GM12878 (cell line): ENCODE measurements around the gene CFAP52. TPM values are rescaled to one million over a fixed set of nuclear protein-coding genes. Genes with fewer than 3 reads are reported as not detected.

ENCODE experiments used
- ATAC-seq: fragments of 200-7000 bp; cut with Tn5 transposase; 3 replicates; pipeline ENCODE4 v1.9.1; 2020; ENCODE audit warnings: mild to moderate bottlenecking, moderate library complexity
- BruUV-seq: library from RNA; stranded (reverse); fragments of 400-500 nt; replicated peaks from 2 replicates; lab custom pipeline; 2021; lab: Mats Ljungman, UMichigan
- CTCF ChIA-PET: fragments of 300-600 bp; sonication (Branson Sonifier 250); formaldehyde crosslinking; extraction: SDS; loops from one replicate; lab custom pipeline; 2021; ENCODE audit warnings: inconsistent platforms; lab: Yijun Ruan, JAX
- POLR2A ChIA-PET: fragments of 350-600 bp; formaldehyde crosslinking; extraction: SDS; loops from one replicate; lab custom pipeline; 2021; ENCODE audit warnings: inconsistent platforms; lab: Charles Lee
- RAD21 ChIA-PET: fragments of 300-600 bp; sonication (Branson Sonifier 250); formaldehyde crosslinking; loops from one replicate; lab custom pipeline; 2023; ENCODE audit warnings: antibody characterized with exemption; ENCODE audit not compliant: unreplicated experiment; lab: Charles Lee
- SMC1A ChIA-PET: fragments of 300-600 bp; sonication (Branson Sonifier 250); formaldehyde crosslinking; loops from one replicate; lab custom pipeline; 2023; ENCODE audit not compliant: unreplicated experiment, uncharacterized antibody; lab: Charles Lee
- DNase-seq: peaks from one replicate; pipeline ENCODE4 v3.0.0-alpha.2; 2011; ENCODE audit warnings: low read depth, low spot score
- FAIRE-seq: peaks from 3 replicates; lab custom pipeline; 2011; peaks lifted over from hg19 to GRCh38; lab: Jason Lieb, UNC
- H2AFZ ChIP-seq: 2 replicates; pipeline ENCODE4 v1.6.0; 2011; ENCODE audit warnings: low read depth, low read length, control low read depth; ENCODE audit not compliant: control insufficient read depth
- H3K27ac ChIP-seq: 2 replicates; pipeline ENCODE4 v1.5.1; 2011; ENCODE audit warnings: control low read depth; ENCODE audit not compliant: control insufficient read depth, insufficient read depth
- H3K27me3 ChIP-seq, 2 experiments: replicated peaks in 1 of 2; 2 replicates each; pipeline versions ENCODE4 v1.6.0 to v1.6.1; 2011; ENCODE audit warnings: low read length in 1 of 2; ENCODE audit not compliant: control insufficient read depth in 2 of 2, insufficient read depth in 2 of 2
- H3K36me3 ChIP-seq, 2 experiments: 2 replicates each; pipeline ENCODE4 v1.5.1; 2011; ENCODE audit warnings: low read length in 1 of 2; ENCODE audit not compliant: control insufficient read depth in 2 of 2, insufficient read depth in 2 of 2
- H3K4me1 ChIP-seq: 2 replicates; pipeline ENCODE4 v1.6.1; 2011; ENCODE audit warnings: mild to moderate bottlenecking, low read length, moderate library complexity, mixed read lengths; ENCODE audit not compliant: control insufficient read depth, insufficient read depth
- H3K4me2 ChIP-seq: 2 replicates; pipeline ENCODE4 v1.6.0; 2011; ENCODE audit warnings: control low read depth; ENCODE audit not compliant: control insufficient read depth, insufficient read depth
- H3K4me3 ChIP-seq: fragments of 200-600 bp; sonication (generic); 2 replicates; pipeline ENCODE4 v1.5.1; 2016
- H3K79me2 ChIP-seq: 2 replicates; pipeline ENCODE4 v1.6.0; 2011; ENCODE audit warnings: low read length; ENCODE audit not compliant: control insufficient read depth, insufficient read depth
- H3K9ac ChIP-seq: 2 replicates; pipeline ENCODE4 v1.8.0; 2011; ENCODE audit warnings: low read length, control low read depth, mixed read lengths; ENCODE audit not compliant: control insufficient read depth, insufficient read depth
- H3K9me3 ChIP-seq: replicated peaks from 3 replicates; pipeline ENCODE4 v1.5.1; 2011; ENCODE audit warnings: mild to moderate bottlenecking, low read length; ENCODE audit not compliant: control insufficient read depth, insufficient read depth
- H4K20me1 ChIP-seq: 2 replicates; pipeline ENCODE4 v1.6.0; 2011; ENCODE audit not compliant: control insufficient read depth, insufficient read depth
- CBFB ChIP-seq: IDR thresholded peaks from 2 replicates; pipeline ENCODE4 v1.6.1; 2016; ENCODE audit warnings: antibody characterized with exemption, low read depth
- KLF5 ChIP-seq: fragments of 450-650 bp; IDR thresholded peaks from 2 replicates; pipeline ENCODE4 v1.6.1; 2014; ENCODE audit warnings: mild to moderate bottlenecking; ENCODE audit not compliant: partially characterized antibody
- MEF2B ChIP-seq: fragments of 450-650 bp; IDR thresholded peaks from 2 replicates; pipeline ENCODE4 v1.6.1; 2018; ENCODE audit warnings: mild to moderate bottlenecking, moderate library complexity; ENCODE audit not compliant: partially characterized antibody, poor library complexity, severe bottlenecking
- MXI1 ChIP-seq: fragments of 150-350 bp; IDR thresholded peaks from 2 replicates; pipeline ENCODE4 v1.6.1; 2011; ENCODE audit warnings: low read depth, mild to moderate bottlenecking, inconsistent platforms, low read length, improper control_type of control experiment
- PRDM15 ChIP-seq: fragments of 450-650 bp; formaldehyde crosslinking; IDR thresholded peaks from 2 replicates; pipeline ENCODE4 v1.4.0; 2020; ENCODE audit warnings: mild to moderate bottlenecking, moderate library complexity
- RAD21 ChIP-seq: IDR thresholded peaks from 2 replicates; pipeline ENCODE4 v1.6.1; 2011; ENCODE audit warnings: mild to moderate bottlenecking, low read depth, low read length, moderate library complexity; ENCODE audit not compliant: insufficient read depth
- RBBP5 ChIP-seq: fragments of 200-600 bp; sonication (generic); conservative IDR thresholded peaks from 2 replicates; pipeline ENCODE4 v1.6.1; 2016
- STAT3 ChIP-seq: IDR thresholded peaks from 2 replicates; pipeline ENCODE4 v1.6.1; 2011; ENCODE audit warnings: low read depth, low read length, improper control_type of control experiment
- WGBS: methylation state at CpG from one replicate; pipeline ENCODE4 v1.1.6; 2016; ENCODE audit warnings: low lambda C conversion rate; ENCODE audit not compliant: insufficient replicate concordance, insufficient coverage; ENCODE audit errors: missing lambda C conversion rate; 5-methylcytosine and 5-hydroxymethylcytosine counted together
- in situ Hi-C: fragments of 300-500 bp; cut with MboI; formaldehyde crosslinking; loops from 9 replicates; pipeline ENCODE4 v1.14.3; 2018; ENCODE audit warnings: mixed read lengths
- intact Hi-C: fragments of 100-400 bp; cut with micrococcal nuclease; formaldehyde crosslinking; loops from one replicate; pipeline ENCODE4 v1.14.2; 2022; ENCODE audit not compliant: unreplicated experiment
- polyA plus RNA-seq, 11 experiments: library from polyadenylated mRNA; depleted of rRNA in 4 of 11; unstranded in 6 of 11; stranded (reverse) in 5 of 11; fragments of >200 nt; fragmentation: Nextera tagmentation in 4 of 11; fragmentation: Illumina TruSeq in 1 of 11; extraction: Ambion mirVana in 4 of 11; extraction: Trizol in 1 of 11; gene quantifications; 1 replicate in 1 of 11; 2 replicates in 10 of 11; pipeline versions ENCODE4 v1.2.1 to v1.2.3, GENCODE V29; 2011 to 2016; ENCODE audit warnings: inconsistent platforms in 2 of 11, missing spikeins in 2 of 11, low read depth in 1 of 11
- total RNA-seq, 4 experiments: library from RNA; depleted of rRNA in 3 of 4; stranded (reverse); fragments of >200 nt in 3 of 4; fragmentation: Illumina TruSeq in 1 of 4; extraction: Trizol in 1 of 4; gene quantifications; 2 replicates each; pipeline versions ENCODE4 v1.2.1 to v1.2.3, GENCODE V29; 2013 to 2021
- TF ChIP-seq, protein P1 (sequence below): fragments of 450-650 bp; IDR thresholded peaks from 2 replicates; pipeline ENCODE4 v1.6.1; 2017; ENCODE audit warnings: borderline replicate concordance
- TF ChIP-seq, protein P2 (sequence below): fragments of 450-650 bp; conservative IDR thresholded peaks from 2 replicates; pipeline ENCODE4 v1.6.1; 2017; ENCODE audit warnings: mild to moderate bottlenecking, moderate library complexity
- TF ChIP-seq, protein P3 (sequence below): fragments of 450-650 bp; IDR thresholded peaks from 2 replicates; pipeline ENCODE4 v1.6.1; 2017; ENCODE audit warnings: mild to moderate bottlenecking, moderate library complexity

Gene CFAP52
- total and polyA plus RNA-seq, 10 of the 15 experiments (the other 5 are each of a cell fraction or from before 2014, with no cell fraction given) = 0.05 to 0.14 TPM; not detected in 8

GRCh38 chr17:9644910-9645751, 68.7 kb downstream of the CFAP52 start, which contains the start of gene USP43:
TSS of gene USP43 (plus strand) at chr17:9645517. CDS start at chr17:9645633, 116 bp downstream.
- Histone ChIP-seq H3K36me3 (no peaks in the 10 kb centered on the region), H3K79me2 (no peaks in the 10 kb centered on the region), H3K9me3 (no peaks in the 10 kb centered on the region), H3K4me3 (peak within 1 kb of the TSS; percentile 71), H3K4me1 (peaks cover 4% of the 10 kb centered on the region; the same call in 1 of the 2 replicates), H3K4me2 (peak within 1 kb of the TSS; percentile 73), H3K9ac (peak within 1 kb of the TSS; percentile 26; the same call in 1 of the 2 replicates), H4K20me1 (no peaks in the 10 kb centered on the region), H3K27ac (no peak within 1 kb of the TSS), H2AFZ (peak within 1 kb of the TSS; percentile 62), H3K27me3 (peaks cover 2 to 4% of the 10 kb centered on the region in 2 experiments)
- intact Hi-C loops (no loop called here), in situ Hi-C loops (loop anchor here (5.0 kb wide), 1 partner anchor 53 kb away; no protein-coding TSS in a partner anchor)
- FAIRE-seq (no peak), DNase-seq (no peak), ATAC-seq (peak; percentile 50)
- SMC1A ChIA-PET = no interaction called here
- WGBS = 3% methylated on average over 53 of the region's 72 CpGs
- no TSS peak for BruUV-seq
- POLR2A ChIA-PET = no interaction called here
- CTCF ChIA-PET = no interaction called here
- RAD21 ChIA-PET = no interaction called here
- TF ChIP-seq MXI1 (no peak), RAD21 (no peak), KLF5 (no peak), CBFB (no peak), MEF2B (no peak), STAT3 (no peak), PRDM15 (CRISPR knock-in tag) (no peak), RBBP5 (no peak)
- TF ChIP-seq, protein P1, sequence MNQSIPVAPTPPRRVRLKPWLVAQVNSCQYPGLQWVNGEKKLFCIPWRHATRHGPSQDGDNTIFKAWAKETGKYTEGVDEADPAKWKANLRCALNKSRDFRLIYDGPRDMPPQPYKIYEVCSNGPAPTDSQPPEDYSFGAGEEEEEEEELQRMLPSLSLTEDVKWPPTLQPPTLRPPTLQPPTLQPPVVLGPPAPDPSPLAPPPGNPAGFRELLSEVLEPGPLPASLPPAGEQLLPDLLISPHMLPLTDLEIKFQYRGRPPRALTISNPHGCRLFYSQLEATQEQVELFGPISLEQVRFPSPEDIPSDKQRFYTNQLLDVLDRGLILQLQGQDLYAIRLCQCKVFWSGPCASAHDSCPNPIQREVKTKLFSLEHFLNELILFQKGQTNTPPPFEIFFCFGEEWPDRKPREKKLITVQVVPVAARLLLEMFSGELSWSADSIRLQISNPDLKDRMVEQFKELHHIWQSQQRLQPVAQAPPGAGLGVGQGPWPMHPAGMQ = no peak
- TF ChIP-seq, protein P2, sequence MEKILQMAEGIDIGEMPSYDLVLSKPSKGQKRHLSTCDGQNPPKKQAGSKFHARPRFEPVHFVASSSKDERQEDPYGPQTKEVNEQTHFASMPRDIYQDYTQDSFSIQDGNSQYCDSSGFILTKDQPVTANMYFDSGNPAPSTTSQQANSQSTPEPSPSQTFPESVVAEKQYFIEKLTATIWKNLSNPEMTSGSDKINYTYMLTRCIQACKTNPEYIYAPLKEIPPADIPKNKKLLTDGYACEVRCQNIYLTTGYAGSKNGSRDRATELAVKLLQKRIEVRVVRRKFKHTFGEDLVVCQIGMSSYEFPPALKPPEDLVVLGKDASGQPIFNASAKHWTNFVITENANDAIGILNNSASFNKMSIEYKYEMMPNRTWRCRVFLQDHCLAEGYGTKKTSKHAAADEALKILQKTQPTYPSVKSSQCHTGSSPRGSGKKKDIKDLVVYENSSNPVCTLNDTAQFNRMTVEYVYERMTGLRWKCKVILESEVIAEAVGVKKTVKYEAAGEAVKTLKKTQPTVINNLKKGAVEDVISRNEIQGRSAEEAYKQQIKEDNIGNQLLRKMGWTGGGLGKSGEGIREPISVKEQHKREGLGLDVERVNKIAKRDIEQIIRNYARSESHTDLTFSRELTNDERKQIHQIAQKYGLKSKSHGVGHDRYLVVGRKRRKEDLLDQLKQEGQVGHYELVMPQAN = no peak
- TF ChIP-seq, protein P3, sequence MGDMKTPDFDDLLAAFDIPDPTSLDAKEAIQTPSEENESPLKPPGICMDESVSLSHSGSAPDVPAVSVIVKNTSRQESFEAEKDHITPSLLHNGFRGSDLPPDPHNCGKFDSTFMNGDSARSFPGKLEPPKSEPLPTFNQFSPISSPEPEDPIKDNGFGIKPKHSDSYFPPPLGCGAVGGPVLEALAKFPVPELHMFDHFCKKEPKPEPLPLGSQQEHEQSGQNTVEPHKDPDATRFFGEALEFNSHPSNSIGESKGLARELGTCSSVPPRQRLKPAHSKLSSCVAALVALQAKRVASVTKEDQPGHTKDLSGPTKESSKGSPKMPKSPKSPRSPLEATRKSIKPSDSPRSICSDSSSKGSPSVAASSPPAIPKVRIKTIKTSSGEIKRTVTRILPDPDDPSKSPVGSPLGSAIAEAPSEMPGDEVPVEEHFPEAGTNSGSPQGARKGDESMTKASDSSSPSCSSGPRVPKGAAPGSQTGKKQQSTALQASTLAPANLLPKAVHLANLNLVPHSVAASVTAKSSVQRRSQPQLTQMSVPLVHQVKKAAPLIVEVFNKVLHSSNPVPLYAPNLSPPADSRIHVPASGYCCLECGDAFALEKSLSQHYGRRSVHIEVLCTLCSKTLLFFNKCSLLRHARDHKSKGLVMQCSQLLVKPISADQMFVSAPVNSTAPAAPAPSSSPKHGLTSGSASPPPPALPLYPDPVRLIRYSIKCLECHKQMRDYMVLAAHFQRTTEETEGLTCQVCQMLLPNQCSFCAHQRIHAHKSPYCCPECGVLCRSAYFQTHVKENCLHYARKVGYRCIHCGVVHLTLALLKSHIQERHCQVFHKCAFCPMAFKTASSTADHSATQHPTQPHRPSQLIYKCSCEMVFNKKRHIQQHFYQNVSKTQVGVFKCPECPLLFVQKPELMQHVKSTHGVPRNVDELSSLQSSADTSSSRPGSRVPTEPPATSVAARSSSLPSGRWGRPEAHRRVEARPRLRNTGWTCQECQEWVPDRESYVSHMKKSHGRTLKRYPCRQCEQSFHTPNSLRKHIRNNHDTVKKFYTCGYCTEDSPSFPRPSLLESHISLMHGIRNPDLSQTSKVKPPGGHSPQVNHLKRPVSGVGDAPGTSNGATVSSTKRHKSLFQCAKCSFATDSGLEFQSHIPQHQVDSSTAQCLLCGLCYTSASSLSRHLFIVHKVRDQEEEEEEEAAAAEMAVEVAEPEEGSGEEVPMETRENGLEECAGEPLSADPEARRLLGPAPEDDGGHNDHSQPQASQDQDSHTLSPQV = no peak
